GM21367 (cell line): Measurements from ENCODE around the gene N4BP2L2.
A peak's percentile ranks its signal among the peaks of the same experiment; 100 is the strongest.

Experiments
- ATAC-seq: cut with Tn5 transposase; IDR thresholded peaks from one replicate; pipeline ENCODE4 v1.9.1; 2021; ENCODE audit not compliant: unreplicated experiment

The N4BP2L2 gene

GRCh38 chr13:32535115-32535514 is 3.5 kb downstream of the N4BP2L2 start:
- no peak for ATAC-seq

- ATAC-seq = peak; percentile 80
These were observed 7.7 kb downstream of the N4BP2L2 start for GRCh38 chr13:32530841-32531253.

- ATAC-seq = no peak
These were observed 10.2 kb downstream of the N4BP2L2 start for GRCh38 chr13:32528358-32528757.

- no peak for ATAC-seq
These were observed 11.4 kb downstream of the N4BP2L2 start for GRCh38 chr13:32527151-32527550.

GRCh38 chr13:32525766-32526165 is 12.8 kb downstream of the N4BP2L2 start:
- no peak for ATAC-seq

- ATAC-seq = no peak
These were observed 23.3 kb downstream of the N4BP2L2 start for GRCh38 chr13:32515246-32515645.

- ATAC-seq = no peak
These were observed 27.1 kb downstream of the N4BP2L2 start for GRCh38 chr13:32511482-32511881.

GRCh38 chr13:32504876-32505275 is 33.7 kb downstream of the N4BP2L2 start:
- no peak for ATAC-seq

- ATAC-seq = no peak
These were observed 34.3 kb downstream of the N4BP2L2 start for GRCh38 chr13:32504263-32504662.

GRCh38 chr13:32503727-32504126 is 34.9 kb downstream of the N4BP2L2 start:
- no peak for ATAC-seq

GRCh38 chr13:32501064-32501463 is 37.5 kb downstream of the N4BP2L2 start:
- ATAC-seq = no peak

GRCh38 chr13:32499538-32500210 is 38.9 kb downstream of the N4BP2L2 start:
- ATAC-seq = no peak

- no peak for ATAC-seq
These were observed 41.0 kb downstream of the N4BP2L2 start for GRCh38 chr13:32497589-32497988.

GRCh38 chr13:32496599-32497160 is 41.9 kb downstream of the N4BP2L2 start:
- ATAC-seq = no peak

- ATAC-seq = no peak
These were observed 42.8 kb downstream of the N4BP2L2 start for GRCh38 chr13:32495841-32496240.

GRCh38 chr13:32495429-32495828 is 43.2 kb downstream of the N4BP2L2 start:
- ATAC-seq = no peak

- ATAC-seq = no peak
These were observed 47.6 kb downstream of the N4BP2L2 start for GRCh38 chr13:32491028-32491427.

GRCh38 chr13:32476892-32477291 is 61.7 kb downstream of the N4BP2L2 start:
- no peak for ATAC-seq

GRCh38 chr13:32476021-32476731 is 62.4 kb downstream of the N4BP2L2 start:
- ATAC-seq = no peak

GRCh38 chr13:32474999-32475792 is 63.4 kb downstream of the N4BP2L2 start:
- no peak for ATAC-seq

GRCh38 chr13:32473650-32474049 is 64.9 kb downstream of the N4BP2L2 start:
- ATAC-seq = no peak
